Measurements from ENCODE around the gene ZRANB3.
"Not testable (repeated sequence)": the region's sequence is repeated elsewhere in the genome, so short reads cannot be mapped to it uniquely, and the experiment has no call there.

The ZRANB3 gene

DNA sequence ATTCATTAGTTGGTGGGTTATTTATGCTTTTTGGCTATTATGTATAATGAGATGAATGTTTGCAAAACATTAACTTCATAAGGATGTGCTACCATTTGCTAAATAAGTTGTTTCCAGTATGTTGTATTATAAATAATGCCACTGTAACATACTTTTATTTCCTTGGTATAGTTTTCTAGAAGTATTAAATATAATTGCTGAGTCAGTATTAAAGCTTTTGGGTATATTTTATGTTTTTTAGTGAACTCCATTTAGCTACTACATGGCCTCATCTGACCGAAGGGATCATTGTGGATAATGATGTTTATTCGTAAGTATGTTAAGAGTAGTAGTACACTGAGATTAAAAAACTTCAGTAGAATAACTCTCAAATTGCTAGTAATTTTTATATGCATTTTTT lies 405.1 kb downstream of the ZRANB3 start:
- DNase-seq = no peak

DNA sequence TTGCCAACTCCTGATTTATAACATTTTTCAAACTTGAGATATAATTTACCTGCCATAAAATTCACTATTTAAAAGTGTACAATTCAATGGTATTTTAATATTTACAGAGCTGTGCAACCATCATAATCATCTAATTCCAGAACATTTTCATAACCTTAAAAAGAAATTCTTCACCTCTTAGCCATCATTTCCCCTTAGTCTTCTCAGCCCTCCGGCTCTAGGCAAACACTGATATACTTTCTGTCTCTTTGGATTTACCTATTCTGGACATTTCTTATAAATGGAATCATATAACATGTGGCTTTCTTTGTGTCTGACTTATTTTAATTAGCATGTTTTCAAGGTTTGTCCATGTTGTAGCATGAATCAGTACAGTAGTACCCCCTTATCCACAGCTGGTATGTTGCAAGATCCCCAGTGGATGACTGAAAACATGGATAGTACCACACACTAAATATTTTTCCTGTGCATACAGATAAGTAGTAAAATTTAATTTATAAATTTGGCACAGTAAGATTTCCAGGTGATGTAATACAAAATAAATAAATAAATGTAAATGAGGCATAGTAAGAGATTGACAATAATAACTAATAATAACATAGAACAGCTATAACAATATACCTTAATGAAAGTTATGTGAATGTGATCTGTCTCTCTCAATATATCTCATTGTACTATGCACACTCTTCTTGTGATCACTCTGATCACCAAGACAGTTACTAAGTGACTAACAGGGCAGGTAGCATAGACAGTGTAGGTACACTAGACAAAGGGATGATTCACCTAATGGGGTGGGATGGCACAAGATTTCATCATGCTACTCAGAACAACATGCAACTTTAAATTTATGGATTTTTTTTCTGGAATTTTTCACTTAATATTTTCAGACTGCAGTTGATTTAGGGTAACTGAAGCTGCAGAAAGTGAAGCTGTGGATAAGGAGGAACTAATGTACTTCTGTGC lies 405.8 kb downstream of the ZRANB3 start:
- no peak for DNase-seq

DNA sequence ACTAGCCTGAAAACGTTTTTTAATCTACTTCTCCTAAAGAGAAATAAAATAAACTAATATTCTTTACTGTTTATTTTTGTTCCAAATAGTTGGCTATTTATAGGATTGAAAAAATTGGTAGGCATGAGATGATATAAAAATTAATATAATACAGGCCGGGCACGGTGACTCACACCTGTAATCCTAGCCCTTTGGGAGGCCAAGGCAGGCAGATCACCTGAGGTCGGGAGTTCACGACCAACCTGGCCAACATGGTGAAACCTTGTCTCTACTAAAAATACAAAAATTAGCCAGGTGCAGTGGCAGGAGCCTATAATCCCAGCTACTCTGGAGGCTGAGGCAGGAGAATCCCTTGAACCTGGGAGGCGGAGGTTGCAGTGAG lies 409.4 kb downstream of the ZRANB3 start:
- not testable (repeated sequence) for DNase-seq

DNA sequence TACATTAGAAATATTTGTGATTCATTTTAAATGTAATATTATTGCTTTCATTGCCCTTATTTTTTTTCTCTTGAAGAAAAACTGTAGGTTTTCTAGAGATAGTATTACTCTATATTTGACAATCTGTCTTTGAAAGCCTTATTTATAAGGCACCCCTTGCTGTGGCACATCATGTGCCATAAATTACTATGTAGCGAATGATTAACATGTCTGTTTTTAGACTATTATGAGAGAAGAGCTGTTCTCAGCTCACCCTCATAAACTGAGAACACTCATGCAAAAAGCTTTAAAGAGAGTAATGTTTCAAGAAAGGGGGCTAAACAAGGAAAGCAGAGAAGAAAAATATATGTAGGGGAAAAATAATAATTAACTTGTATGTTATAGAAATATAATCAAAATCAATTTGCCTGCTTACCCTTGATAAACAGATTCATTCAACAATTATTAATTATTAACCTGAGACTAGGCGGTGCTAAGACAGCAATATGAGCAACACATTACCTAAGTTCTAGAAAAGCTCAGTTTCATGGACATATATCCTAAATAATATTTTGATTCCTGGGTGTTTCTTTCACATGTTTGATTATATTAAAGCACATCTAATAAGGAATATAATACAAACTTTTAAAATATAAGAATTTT lies 409.9 kb downstream of the ZRANB3 start:
- DNase-seq = no peak

DNA sequence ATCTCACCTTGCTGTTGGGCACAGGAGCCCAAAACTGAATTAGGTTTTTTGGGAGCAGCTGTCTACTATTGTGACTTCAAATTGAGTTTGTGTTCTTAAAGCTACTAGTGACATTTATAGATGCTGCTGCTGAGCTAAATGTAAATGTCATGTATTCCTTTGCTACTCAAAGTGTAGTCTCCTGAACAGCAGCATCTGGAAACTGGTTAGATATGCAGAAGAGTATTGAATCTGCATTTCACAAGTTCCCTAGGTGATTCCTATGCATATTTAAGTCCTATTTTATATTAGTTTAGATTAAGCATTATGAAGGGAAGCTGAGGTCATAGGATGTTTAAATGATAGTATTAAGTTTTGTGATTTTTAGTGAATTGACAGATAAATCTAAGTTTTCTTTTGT lies 411.4 kb downstream of the ZRANB3 start:
- DNase-seq = no peak

DNA sequence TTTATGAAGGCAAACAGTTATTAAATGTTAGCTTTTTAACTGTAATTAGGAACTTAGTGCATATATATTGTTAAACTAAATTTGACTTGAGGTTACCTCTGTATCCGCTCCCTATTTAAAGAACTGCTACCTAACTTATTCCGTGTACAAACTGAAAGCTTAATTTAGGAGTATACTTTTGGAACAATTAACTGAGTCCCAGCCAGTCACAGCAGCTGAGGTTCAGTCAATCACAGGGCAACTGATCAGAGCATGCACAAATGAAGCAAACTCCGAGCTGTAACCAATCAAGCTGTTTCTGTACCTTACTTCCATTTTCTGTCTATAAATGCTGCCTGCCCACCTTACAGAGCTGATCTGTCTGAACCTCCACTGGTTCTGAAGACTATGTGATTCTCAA lies 417.7 kb downstream of the ZRANB3 start:
- DNase-seq = no peak

DNA sequence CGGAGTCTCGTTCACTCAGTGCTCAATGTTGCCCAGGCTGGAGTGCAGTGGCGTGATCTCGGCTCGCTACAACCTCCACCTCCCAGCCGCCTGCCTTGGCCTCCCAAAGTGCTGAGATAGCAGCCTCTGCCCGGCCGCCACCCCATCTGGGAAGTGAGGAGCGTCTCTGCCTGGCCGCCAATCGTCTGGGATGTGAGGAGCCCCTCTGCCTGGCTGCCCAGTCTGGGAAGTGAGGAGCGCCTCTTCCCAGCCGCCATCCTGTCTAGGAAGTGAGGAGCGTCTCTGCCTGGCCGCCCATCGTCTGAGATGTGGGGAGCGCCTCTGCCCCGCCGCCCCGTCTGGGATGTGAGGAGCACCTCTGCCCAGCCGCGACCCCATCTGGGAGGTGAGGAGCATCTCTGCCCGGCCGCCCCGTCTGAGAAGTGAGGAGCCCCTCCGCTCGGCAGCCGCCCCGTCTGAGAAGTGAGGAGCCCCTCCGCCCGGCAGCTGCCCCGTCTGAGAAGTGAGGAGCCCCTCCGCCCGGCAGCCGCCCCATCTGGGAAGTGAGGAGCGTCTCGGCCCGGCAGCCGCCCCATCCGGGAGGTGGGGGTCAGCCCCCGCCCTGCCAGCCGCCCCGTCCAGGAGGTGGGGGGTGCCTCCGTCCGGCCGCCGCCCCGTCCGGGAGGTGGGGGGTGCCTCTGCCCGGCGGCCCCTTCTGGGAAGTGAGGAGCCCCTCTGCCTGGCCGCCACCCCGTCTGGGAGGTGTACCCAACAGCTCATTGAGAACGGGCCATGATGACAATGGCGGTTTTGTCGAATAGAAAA lies 425.3 kb downstream of the ZRANB3 start:
- not testable (repeated sequence) for DNase-seq

DNA sequence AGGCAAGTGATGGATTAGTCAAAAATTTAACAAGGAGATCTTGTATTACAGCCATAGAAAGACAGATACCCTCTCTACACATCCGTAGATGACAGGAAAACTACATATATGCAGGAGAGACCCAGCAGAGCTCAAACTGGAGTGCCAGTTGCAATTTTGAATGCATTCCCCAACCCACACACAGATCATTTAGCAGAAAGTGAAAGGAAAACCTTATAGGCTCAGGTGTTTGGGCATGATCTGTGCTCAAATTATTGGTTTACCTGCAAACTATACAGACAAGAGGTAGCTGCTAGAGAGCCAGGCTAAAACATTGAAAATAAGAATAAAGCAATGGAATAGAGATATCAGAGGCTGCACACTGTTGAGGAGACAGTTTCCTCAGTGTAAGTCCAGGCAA lies 427.2 kb downstream of the ZRANB3 start:
- no peak for DNase-seq

DNA sequence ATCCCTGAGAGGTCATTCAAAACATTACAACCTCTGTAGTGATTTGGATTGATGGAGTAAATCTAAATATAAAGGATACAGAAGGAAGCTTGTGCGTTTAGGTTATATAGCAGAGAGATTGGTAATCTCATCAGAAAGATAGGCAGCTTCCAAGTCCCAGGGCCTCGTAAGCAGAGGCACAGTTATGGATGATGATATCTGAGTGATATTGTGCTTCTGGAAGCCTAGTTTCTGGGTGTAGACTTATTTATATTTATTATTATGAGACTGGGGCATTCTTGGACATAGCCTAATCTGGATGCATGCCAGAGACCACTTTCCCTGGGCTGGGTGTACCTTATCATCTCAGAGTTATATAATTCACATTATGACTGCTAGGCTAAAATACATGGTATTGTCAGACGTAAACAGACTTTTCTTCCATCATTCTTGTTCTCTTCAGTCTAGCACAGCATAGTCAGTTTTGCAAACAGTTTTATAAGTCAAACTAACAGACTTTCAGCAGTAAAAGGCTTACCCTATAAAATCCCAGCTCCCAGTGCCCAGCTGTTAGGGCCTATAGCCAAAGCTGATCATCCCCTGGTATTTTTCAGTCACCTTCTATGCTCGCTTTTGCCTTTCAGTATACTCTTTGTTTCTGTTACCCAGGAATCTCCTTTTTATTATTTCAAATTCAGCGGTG lies 431.1 kb downstream of the ZRANB3 start:
- no peak for DNase-seq

DNA sequence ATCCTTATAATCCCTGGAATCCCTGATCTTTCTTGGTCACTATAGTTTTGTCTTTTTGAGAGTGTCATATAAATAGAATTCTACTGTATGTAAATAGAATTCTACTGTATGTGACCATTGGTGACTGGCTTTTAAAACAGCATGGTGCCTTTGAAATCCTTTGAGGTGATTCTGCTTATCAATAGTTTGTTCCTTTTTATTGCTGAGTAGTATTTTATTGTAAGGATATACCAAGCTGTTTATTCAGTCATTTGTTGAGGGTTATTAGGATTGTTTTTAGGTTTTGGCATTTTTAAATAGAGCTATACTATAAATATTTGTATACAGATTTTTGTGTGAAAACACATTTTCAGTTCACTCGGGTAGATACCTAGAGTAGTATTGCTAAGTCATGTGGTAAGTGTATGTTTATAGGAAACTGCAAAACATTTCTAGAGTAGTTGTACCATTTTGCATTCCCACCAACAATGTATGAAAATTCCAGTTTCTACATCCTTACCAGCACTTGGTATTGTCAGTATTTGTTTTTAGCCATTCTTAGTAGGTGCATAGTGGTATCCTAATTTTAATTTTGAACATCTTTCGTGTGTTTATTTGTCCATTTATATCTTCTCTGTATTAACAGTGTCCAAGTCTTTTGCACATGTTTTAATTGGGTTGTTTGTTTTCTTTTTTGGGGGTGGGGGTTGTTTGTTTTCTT lies 433.3 kb downstream of the ZRANB3 start:
- DNase-seq = no peak

DNA sequence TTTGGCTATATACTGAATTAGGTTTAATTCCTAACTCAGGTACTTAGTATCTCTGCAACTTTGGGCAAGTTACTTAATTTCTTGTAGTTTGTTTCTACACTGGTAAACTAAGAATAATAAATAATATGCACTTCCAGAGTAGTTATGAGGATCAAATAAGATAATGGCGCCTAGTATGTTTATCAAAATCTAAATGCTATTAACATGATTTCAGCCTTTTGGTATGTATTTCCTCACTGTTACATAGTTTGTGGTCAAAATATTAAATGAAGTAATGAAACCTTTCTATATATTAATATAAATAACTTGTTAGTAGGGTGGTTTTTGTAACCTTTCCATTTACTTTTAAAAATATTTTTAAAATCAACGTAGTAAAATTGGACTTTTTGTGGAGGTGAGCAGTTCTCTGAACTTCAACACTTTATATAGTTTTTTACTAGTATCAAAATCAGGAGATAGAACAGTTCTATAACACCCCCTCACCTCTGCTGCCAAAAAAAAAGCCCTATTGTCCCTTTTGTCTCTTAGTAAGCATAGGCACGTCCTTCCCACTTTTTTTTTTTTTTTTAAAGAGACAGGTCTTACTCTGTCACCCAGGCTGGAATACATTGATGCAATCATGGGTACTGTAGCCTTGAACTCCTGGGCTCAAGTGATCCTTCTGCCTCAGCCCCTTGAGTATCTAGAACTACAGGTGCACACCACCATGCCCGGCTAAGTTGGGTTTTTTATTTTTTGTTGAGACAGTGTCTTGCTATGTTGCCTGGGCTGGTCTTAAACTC lies 434.2 kb downstream of the ZRANB3 start:
- no peak for DNase-seq

DNA sequence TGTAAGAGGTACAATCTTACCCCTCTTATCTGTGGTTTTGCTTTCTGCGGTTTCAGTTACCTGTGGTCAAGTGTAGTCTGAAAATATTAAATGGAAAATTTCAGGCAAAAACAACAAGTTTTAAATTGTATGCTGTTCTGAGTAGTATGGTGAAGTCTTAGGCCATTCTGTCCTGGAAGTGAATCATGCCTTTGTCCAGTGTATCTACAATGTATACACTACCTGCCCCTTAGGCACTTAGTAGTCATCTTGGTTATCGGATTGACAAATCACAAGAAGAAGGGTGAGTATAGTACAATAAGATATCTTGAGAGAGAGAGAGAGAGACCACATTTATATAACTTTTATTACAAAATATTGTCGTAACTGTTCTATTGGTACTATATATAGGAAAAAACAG lies 435.4 kb downstream of the ZRANB3 start:
- no peak for DNase-seq

DNA sequence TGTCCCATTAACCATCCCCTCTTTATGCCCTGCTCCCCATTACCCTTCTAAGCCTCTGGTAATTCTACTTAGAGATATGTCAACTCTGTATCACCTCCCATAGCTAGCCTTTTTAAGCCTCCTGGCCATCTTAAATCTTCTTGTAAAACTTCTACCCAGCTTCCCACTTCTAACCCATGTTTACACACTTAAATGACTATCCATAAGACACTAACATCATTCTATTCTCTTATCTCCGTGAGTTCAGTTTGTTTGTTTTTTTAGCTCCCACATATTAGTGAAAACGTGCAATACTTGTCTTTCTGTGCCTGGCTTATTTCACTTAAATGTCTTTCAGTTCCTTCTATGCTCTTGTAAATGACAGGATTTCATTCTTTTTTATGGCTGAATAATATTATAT lies 436.5 kb downstream of the ZRANB3 start:
- DNase-seq = no peak

DNA sequence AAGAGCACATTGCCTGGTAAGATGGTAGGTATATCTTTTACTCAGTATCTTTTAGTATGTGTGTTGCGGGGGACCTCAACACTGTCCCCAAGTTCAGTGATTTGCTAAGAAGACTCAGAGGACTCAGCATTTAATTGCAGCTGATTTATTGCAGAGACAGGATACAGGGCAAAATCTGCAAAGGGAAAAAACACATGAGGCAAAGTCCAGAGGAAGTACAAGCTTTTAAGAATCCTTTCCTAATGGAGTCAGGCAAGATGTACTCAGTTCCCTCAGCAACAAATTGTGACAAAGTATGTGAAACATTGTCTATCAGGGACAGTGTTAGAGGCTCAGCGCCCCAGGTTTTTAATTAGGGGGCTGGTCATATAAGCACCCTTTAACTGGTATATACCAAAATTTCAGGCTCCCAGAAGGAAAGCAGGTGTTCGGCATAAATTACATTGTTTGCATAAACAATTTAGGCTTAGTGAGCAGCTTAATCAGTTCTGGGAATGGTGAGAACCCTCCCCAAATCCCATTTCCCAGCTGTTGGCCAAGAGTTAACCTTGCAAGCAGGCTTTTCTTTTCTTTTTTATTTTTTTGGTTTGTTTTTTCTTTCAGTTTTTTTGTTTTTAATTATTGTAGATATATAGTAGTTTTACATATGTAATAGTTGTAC lies 437.2 kb downstream of the ZRANB3 start:
- no peak for DNase-seq

DNA sequence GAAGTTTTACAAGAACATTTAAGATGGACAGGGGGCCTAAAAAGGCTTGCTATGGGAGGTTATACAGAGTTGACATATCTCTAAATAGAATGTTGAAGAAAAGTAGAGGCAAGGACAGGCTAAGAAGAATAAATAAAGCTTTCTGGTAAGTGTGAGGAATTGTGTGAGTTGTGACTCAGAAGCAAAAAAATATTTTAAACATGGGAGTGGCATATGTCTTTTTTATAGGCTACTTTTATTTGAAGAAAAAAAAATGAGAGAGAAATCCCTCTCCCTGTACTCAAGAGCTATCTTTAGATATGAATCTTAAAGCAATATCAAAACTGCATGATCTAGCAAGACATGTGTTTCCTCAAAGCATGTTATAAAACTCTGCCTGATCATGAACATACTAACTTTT lies 437.8 kb downstream of the ZRANB3 start:
- DNase-seq = no peak

DNA sequence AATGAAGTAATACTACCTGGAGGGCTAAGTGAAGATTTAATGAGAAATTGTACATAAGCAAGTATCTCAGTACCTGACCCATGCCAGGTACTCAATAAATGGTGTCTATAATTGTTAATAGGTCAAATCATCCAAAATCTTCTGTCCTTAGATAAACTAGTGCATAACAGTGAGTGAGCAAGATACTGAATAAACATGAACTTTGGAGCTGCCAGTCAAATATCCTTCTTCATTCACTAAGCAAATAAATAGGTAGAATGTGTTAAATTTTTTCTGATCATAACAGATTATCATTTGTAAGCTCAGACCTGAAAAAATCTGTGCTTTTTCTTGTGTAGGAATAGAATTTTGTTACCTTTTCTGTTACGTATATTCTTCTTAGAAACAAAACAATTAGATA lies 439.3 kb downstream of the ZRANB3 start:
- no peak for DNase-seq

DNA sequence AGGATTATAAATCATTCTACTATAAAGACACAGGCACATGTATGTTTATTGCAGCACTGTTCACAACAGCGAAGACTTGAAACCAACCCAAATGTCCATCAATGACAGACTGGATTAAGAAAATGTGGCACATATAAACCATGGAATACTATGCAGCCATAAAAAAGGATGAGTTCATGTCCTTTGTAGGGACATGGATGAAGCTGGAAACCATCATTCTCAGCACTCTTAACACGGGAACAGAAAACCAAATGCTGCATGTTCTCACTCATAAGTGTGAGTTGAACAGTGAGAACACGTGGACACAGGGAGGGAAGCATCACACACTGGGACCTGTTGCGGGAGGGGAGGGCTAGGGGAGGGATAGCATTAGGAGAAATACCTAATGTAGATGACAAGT lies 441.4 kb downstream of the ZRANB3 start:
- not testable (repeated sequence) for DNase-seq

Measured in amygdala (tissue), 56 donors.